NCI-H2029 treated with DMSO at 0.1 percent for 48 hours (cell line): ENCODE data around the gene KCNMB3.
"Not testable (repeated sequence)": the region's sequence is repeated elsewhere in the genome, so short reads cannot be mapped to it uniquely, and the experiment has no call there.

Experiments used
- DNase-seq: peaks from one replicate; lab custom pipeline; 2025; lab: John Stamatoyannopoulos, UW

The KCNMB3 gene, protein sequence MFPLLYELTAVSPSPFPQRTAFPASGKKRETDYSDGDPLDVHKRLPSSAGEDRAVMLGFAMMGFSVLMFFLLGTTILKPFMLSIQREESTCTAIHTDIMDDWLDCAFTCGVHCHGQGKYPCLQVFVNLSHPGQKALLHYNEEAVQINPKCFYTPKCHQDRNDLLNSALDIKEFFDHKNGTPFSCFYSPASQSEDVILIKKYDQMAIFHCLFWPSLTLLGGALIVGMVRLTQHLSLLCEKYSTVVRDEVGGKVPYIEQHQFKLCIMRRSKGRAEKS

DNA sequence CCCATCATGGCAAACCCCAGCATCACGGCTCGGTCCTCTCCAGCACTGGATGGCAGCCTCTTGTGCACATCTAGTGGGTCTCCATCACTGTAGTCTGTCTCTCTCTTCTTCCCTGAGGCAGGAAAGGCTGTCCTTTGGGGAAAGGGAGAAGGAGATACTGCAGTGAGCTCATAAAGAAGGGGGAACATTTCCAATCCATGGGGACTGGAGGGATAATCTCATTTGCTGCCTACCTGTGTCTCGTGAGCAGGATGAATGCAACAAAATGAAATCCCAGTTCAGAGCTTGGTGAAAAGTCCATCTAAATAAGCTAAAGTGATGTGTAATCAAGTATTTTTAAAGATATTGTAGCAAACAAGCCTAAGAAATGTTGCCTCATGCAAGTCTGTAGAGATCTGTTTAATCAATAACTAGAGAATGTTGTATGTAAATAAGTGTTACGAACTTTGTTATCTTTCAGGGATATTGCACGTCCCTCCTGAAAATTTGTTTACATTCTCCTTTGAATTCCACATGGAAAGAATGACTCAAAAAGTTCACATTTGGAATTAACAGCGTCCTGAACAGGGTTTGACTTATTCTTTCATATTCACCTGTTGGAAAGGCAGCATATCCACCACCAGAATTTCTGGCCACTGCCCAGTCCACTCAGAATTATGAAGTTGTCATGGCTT lies at the start of gene KCNMB3:
Gene KCNMB3 (minus strand): TSS at position 312 of the 674 bp plus-strand sequence. CDS start 124 bp downstream, at position 188.
- DNase-seq = no peak

DNA sequence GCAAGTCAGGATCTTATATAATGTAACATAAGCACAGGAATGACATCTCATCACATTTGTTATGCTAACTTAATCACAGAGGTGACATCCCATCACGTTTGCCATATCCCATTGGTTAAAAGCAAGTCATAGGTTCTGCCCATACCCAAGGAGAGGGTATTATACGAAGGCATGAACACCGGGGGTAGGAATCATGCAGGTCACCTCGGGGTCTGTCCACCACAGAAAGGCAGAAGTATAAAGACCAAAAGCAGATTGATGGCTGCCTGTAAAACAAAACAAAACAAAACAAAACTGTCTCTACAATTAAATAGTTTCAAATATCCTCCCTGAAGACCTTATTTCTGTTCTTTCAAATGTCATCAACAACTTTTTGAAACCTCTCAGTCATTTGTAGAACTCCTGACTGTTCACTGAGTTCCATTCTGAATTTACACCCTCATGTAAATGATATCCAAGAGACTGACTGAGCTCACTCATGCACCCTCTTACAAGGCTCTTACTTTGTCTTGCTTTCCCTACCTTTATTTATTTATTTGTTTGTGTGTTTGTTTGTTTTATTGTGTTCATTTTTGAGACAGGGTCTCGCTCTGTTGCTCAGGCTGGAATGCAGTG lies 49.2 kb upstream of the KCNMB3 start:
- DNase-seq = no peak

DNA sequence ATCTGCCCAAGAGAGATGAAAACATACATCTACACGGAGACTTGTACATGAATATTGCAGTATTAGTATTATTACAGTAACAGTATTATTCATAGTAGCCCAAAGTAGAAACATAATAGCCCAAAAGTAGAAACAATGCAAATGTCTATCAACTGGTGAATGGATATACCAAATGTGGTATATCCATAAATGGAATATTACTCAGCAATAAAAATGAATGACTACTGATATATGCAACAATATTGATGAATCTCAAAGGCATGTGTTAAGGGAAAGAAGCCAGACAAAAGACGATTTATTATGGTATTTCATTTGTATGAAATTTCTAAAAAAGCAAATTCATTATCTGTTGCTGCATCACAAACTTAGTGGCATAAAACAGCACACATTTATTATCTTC lies 48.4 kb upstream of the KCNMB3 start:
- no peak for DNase-seq

DNA sequence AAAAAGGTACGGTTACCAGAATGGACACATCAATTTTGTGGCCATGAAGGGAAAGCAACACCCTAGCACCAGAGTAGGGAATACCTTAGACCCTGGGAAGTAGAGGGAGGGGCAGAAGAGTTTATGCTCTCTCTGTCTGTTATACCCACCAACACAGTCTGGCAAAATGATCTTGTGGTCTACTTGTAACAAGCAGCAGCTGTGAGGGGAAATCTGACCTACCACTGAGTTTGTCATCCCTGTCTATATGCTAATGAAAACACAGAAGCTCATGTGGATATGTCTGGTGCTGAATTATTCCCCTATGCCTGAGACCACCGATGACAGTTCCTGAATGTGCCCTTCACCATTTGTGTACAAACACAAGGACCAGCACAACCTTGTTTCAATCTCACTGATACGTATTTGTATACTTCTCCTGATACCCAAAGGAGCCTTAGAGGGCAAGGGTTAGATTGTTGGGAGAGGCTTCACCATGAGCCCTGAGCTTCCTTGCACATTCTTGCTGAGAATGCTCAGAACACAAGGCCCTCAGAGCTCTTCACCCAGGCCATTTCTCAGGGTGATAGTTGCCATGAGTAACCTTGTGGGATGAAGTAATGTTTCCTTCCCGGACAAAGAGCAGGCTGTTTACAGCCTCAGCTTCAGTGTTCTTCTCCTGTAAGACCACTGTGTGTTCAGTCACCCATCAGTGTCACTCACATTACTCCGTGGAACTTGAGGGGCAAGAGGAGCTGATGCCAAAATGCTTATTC lies 47.2 kb upstream of the KCNMB3 start:
- no peak for DNase-seq

DNA sequence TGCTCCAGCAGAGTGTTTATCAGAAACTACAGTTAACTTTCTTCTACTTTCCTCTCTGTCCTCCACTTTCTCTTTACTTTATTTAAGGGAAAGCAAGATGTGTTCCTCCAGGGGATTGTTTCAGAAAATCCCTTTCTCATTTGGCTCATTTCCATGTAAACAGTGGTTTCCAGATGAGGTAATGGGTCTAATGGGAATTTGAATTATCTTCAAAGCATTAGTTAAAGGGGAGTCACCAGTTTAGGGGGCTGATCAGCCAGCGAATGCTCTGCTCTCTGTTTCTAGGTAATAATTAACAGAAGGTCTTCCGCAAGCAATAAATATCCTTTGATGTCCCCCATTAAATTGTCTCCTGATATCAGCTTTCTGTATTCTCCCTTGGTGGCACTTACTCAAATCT lies 41.5 kb upstream of the KCNMB3 start:
- no peak for DNase-seq

DNA sequence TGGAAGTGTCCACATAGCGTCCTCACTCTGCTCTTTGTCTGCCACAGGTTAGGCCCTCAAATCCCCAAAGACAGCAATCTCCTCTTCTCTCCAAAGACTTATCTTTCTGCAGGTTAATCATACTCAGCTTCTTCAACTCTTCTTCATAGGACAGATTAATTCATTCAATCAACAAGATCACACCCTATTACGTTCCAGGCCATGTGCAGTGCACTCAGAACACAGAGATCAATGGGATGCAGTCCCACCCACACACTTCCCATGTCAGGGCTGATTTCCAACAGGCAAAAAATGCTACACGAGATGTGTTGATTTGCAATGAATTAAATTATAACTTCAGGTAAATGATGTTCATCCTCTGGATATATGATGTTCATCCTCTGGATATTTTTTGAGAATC lies 38.4 kb upstream of the KCNMB3 start:
- DNase-seq = no peak

DNA sequence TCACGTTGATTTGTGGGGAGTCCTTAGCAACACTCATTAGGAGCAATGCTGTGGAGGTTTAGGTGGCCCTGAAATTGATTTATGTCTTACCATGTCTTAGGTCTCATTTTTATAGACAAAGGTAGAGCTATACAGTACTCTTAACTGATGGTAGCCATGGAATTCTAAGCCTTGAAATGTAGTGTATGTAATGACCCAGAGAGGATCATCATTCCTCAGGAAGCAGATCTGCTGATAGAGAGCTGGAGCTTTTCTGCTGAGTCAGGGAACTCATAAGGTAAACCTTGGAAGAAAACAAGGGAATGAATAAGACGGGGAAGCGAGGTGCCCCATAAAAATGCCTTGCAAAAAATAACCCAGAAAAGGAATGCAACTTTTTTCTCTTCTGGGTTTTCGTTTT lies 37.9 kb upstream of the KCNMB3 start:
- no peak for DNase-seq

DNA sequence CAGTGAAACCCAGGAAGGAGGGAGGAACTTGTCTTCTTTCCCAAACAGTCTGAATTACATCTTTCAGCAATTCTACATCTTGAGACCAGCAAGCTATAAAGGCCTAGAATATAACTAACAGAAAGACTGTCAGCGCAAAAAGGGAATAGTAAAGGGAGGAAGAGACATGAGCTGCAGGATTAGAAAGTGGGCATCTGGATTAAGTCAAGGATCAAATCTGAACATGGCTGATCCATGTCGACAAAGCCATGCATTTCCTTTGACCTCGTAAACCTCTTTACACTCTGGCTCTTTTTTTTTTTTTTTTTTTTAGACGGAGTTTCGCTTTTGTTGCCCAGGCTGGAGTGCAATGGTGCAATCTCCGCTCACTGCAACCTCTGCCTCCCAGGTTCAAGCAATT lies 35.4 kb upstream of the KCNMB3 start:
- no peak for DNase-seq

DNA sequence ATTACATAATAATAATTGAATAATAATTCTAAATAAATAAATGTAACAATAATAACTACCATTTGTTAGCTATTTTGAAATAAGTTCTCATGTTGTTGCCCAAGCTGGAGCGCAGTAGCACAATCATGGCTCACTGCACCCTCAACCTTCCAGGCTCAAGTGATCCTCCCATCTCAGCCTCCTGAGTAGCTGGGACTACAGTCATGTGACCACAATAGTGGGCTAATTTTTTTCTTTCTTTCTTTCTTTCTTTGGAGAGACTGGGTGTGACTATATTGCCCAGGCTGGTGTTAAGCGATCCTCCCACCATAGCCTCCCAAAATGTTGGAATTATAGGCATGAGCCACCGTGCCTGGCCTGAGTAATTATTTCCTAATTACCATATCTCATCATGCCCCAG lies 30.9 kb upstream of the KCNMB3 start:
- no peak for DNase-seq

DNA sequence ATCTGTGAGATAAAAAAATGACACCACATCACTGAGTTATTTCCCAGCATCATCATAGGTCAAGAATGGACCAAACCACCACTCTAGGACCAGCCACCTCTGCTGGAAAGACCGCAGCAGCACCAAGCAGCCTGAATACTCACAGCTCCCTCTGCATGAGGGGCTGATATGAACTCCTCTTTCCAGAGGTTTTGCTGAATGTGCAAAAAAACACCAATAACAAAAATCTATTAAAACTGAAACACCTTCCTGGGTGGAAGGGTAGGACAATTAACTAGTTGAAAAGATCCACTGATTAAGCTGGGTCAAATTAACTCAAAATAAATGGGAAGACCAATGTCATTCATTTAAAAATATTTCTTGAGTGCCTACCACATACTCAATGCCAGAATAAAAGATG lies 28.9 kb upstream of the KCNMB3 start:
- DNase-seq = no peak

DNA sequence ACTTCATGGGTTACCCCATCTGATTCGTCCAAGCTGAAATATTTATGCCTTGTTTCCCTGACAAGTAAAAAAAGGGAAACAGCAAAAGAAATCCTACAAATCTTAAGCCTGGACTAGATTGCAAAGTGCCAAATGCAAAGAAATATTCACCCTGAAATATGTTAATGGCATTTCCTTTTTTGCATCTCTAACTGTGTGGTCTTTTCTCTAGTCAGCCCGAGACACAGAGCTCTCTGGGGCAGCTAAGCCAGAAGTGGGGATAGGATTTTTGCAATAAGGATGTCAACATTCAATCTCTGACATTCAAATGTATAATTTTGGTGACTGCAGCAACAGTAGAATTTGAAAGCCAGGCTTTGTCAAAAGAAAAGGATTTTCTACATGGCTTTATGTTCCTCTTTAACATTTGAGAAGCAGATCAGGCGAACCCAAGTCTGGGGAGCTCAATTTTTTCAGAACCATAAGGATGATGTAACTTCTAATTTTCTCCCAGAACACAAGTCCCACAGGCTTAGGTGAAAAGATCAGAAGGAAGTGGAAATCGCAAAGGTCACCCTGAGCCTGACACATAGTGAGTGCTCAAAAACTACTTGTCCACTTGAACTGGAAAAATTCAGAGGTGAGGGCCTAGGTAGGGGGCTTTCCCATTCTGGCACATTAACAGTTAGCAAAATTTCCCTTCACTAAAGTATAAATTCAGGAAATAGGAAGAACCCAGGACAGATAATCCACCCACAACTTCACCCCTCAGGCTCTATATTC lies 28.2 kb upstream of the KCNMB3 start:
- DNase-seq = no peak

DNA sequence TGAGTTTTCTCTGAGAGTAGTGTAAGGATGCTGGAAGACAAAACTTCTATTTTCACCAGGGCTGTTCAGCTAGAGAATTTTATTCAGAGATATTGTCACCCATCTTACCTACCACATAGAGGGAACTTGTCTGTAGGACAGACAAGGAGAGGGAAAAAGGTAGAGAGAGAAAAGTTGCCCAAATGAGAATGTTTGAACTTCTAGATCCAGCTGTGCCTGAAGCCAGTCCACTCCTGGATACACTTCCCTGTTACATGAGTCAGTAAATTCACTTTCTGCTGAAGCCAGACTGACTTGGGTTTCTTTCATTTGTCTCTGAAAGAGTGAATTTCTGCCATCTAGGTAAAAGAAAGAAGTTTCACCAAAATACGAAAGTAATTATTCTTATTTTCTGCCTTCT lies 27.2 kb upstream of the KCNMB3 start:
- DNase-seq = no peak

DNA sequence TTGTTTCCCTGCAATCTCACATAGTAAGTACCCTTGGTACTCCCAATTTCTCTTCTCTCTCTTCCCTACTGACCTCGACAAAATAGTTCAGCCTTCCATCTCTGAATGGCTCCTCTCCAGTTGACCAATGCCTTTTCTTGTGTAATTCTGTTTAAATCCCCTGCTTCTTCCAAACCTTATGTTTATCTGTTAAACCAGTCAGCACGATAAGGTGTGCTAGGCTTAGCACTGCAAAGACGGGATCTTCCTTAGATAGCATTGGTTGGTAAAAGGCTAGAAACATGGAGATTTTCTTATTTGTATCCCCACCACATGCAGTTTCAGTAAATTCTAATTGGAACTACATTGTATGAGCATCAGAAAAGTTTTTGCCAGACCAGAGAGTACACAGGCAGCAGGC lies 25.8 kb upstream of the KCNMB3 start:
- no peak for DNase-seq

DNA sequence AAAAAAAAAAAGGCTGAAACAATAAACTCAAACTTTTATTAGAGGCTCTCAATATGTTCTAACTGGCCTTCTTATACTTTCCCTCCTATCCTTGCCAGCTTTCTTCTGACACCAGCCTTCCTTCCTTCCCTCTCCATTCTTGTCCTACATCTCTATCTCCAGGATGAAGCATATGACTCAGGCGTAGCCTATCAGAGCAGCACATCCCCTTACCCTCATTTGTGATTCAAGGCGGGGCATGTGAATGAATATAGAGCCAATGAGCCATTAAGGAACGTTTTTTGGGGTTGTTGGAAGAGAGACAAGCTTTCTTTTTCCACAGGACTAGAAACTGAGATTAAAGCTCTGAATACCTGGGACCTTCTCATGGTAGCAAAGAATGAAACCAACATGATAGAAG lies 25.1 kb upstream of the KCNMB3 start:
- no peak for DNase-seq

DNA sequence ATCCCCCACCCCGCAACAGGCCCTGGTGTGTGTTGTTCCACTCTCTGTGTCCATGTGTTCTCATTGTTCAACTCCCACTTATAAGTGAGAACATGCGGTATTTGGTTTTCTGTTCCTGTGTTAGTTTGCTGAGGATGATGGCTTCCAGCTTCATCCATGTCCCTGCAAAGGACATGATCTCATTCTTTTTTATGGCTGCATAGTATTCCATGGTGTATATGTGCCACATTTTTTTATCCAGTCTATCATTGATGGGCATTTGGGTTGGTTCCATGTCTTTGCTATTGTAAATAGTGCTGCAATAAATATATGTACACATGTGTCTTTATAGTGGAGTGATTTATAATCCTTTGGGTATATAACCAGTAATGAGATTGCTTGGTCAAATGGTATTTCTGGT lies 23.5 kb upstream of the KCNMB3 start:
- DNase-seq = not testable (repeated sequence)

DNA sequence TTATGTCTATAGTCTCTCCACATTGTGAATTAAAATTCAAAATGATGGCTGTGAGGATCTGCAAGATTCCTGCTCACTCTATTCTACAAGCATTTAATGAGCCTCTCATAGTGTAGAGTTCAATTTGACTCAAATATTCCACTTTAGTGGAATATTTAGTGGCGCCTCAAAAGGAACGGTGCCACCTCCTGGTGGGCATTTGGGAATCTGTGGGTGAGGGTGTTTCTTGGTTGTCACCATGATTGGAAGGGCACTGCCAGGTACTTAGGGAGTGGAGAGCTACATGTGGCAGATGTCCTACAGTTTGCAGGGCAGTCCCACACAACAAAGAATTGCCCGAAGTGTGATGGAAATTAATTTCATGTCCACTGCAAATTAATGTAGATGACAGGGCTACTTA lies 21.5 kb upstream of the KCNMB3 start:
- no peak for DNase-seq

DNA sequence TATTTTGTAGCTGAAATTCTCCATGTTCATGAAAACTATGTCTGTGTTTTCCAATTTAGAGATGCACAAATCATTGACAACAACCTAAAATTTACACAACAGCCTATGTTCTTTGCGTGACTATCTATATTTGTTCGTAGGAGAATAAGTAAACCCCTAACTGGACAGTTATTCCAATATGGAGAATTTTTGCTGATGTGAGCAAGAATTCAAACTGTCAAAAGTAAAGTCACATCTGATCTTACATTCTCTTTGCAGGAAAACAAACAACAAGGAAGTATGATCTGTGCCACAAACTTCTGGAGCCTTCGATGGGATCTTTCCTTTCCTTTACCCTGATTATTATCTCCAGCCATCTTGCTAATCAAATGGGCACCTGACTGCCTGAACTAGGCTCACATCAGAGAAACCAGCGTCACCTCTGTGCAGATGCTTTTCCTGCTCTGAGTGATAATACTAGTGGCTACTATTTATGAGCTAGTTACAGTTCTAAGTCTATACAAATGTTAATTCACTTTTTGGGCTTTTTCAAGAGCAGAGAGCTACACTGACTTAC lies 18.3 kb upstream of the KCNMB3 start:
- DNase-seq = no peak

DNA sequence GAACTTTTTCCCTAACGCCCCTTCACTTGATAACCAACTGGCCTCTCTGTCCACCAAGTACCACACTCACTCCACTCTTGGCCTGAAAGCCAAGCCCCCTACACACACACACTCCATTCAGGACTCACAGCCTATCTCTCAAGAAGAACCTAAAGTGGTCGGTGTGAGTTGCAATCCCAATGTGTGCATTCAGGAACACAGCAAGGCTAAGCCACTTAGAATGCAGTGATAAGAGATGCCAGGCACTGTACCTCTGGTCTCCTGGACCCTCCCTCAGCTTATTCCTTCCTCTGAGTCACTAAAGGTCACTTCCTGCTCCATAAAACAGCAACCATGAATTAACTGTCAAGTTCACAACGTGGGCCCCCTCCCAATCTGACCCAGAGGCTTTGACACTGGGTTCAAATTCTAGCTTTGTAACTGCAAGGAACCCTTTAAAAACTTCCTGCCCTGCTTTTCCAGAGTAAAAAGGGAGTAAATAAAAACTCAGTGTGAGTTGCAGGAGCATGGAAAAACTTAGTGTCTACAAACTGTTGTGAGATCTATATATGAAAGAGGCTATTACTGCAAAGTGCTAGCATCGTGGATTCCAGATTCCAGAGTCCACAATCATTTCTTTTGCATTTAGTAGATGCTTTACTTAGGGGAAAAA lies 17.6 kb upstream of the KCNMB3 start:
- DNase-seq = no peak

DNA sequence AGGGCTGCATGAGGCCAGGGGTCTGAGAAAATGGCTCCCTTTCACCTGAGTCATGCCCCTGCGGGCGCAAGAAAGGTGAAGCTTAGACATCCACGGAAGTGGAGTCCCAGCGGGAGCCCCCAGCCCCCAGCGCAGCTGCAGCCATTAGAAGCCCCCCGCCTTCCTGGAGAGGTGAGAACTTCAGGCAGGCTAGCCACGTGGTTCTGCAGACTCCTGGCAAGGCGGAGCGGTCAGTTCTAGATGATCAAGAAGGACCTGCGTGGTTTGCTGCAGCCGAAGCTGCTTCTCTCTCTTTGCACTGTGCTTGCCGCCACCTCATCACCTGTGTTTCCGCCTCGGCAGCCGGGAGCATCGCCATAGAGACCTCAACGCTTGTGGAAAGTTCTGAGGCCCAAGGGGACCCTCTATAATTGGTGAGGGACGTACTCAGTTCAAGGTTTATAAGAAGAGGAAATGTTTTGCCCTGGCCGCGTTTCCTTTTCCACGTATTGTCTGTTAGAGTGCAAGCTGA lies 15.8 kb upstream of the KCNMB3 start:
- no peak for DNase-seq

DNA sequence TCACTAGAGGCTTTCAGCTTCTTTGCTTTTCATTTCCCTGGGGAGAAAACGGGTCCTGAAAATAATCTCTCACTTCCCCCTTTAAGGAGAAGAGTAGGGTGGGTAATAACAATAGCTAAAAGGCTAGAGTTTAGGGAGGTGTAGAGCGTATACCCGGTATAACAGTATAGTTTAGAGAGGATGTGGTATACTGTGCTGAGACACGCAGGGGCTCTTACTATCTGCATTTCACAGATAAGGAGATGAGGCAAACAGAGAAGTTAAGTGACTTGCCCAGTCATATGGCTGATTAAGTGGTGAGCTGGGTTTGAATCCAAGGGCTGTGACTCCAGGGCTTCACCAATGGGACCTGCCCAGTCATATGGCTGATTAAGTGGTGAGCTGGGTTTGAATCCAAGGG lies 15.0 kb upstream of the KCNMB3 start:
- no peak for DNase-seq

DNA sequence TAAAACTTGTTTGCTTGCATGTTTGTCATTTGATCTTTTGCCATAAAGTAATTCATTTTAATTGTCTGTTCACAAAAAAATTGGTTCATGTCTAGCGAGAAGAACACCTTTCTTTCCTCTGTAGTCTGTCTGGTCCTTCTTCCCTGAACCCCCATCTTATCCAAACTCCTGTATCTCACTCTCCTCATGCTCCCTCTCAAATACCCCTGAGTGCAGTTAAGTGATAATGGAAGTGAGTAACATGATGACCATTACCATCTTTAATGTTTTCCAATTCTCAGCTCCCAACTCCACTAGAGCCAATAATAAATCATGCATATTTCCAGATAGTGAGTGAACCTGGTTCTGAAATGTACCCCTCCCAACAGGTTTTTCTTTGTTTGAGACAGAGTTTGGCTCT lies 14.2 kb upstream of the KCNMB3 start:
- DNase-seq = no peak
